SK-N-SH (cell line): Measurements from ENCODE around the gene TAB3. TPM values are rescaled to one million over a fixed set of nuclear protein-coding genes. Genes with fewer than 3 reads are reported as not detected.

ENCODE experiments used
- CTCF ChIA-PET: fragments of 300-600, 350-600 bp; formaldehyde crosslinking; extraction: SDS; loops from one replicate; lab custom pipeline; 2021; lab: Yijun Ruan, JAX
- POLR2A ChIA-PET: fragments of 350-600 bp; sonication (Branson Sonifier 250); formaldehyde crosslinking; extraction: SDS; loops from one replicate; lab custom pipeline; 2020; ENCODE audit warnings: antibody characterized with exemption, inconsistent platforms; lab: Yijun Ruan, JAX
- DNase-seq: peaks from one replicate; pipeline ENCODE4 v3.0.0; 2012
- H2AFZ ChIP-seq: fragments of 200-600 bp; sonication (generic); 2 replicates; pipeline ENCODE4 v1.8.1; 2016; ENCODE audit warnings: antibody characterized with exemption, mild to moderate bottlenecking, low read depth
- H3F3A ChIP-seq: fragments of 200-600 bp; sonication (generic); replicated peaks from 2 replicates; pipeline ENCODE3; 2016; ENCODE audit warnings: antibody characterized with exemption, mild to moderate bottlenecking; ENCODE audit not compliant: insufficient read depth
- H3K27ac ChIP-seq, 2 experiments: fragments of 200-500 bp in 1 of 2; fragments of 200-600 bp in 1 of 2; sonication (Bioruptor generic) in 1 of 2; sonication (generic), shearing (Covaris generic) in 1 of 2; 2 replicates each; pipeline versions ENCODE4 v1.5.1 to v1.6.1; 2014 to 2016; ENCODE audit warnings: low read depth in 2 of 2, inconsistent platforms in 1 of 2, low read length in 1 of 2, mild to moderate bottlenecking in 1 of 2, mixed read lengths in 1 of 2
- H3K27me3 ChIP-seq: fragments of 200-600 bp; sonication (generic), shearing (Covaris generic); 2 replicates; pipeline ENCODE4 v1.6.1; 2016; ENCODE audit warnings: mixed run types; ENCODE audit not compliant: insufficient read depth
- H3K36me3 ChIP-seq, 2 experiments: fragments of 200-500 bp in 1 of 2; fragments of 200-600 bp in 1 of 2; sonication (Bioruptor generic) in 1 of 2; sonication (generic) in 1 of 2; replicated peaks in 1 of 2; 2 replicates each; pipeline versions ENCODE3 to v1.5.1; 2014 to 2016; ENCODE audit warnings: low read length in 1 of 2, mild to moderate bottlenecking in 1 of 2; ENCODE audit not compliant: insufficient read depth in 2 of 2, control insufficient read depth in 1 of 2
- H3K4me1 ChIP-seq, 2 experiments: fragments of 200-500 bp in 1 of 2; fragments of 200-600 bp in 1 of 2; sonication (Bioruptor generic) in 1 of 2; sonication (generic), shearing (Covaris generic) in 1 of 2; 2 replicates each; pipeline versions ENCODE4 v1.5.1 to v1.6.1; 2014 to 2016; ENCODE audit warnings: low read depth in 1 of 2, low read length in 1 of 2, mixed run types in 1 of 2; ENCODE audit not compliant: insufficient read depth in 2 of 2, control insufficient read depth in 1 of 2
- H3K4me2 ChIP-seq: fragments of 200-600 bp; sonication (generic), shearing (Covaris generic); 2 replicates; pipeline ENCODE4 v1.6.1; 2017; ENCODE audit warnings: mixed run types
- H3K4me3 ChIP-seq, 2 experiments: fragments of 200-500 bp in 1 of 2; fragments of 200-600 bp in 1 of 2; sonication (Bioruptor generic) in 1 of 2; sonication (generic), shearing (Covaris generic) in 1 of 2; 2 replicates each; pipeline versions ENCODE4 v1.5.1 to v1.8.1; 2014 to 2016; ENCODE audit warnings: low read depth in 2 of 2, inconsistent platforms in 1 of 2, low read length in 1 of 2, mild to moderate bottlenecking in 1 of 2, mixed read lengths in 1 of 2, moderate library complexity in 1 of 2
- H3K79me2 ChIP-seq: fragments of 200-600 bp; sonication (generic); 2 replicates; pipeline ENCODE4 v1.8.1; 2017; ENCODE audit warnings: mild to moderate bottlenecking; ENCODE audit not compliant: insufficient read depth
- H3K9ac ChIP-seq: fragments of 200-600 bp; sonication (generic); 2 replicates; pipeline ENCODE4 v1.6.1; 2017; ENCODE audit warnings: mixed run types
- H3K9me2 ChIP-seq: fragments of 200-600 bp; sonication (generic); 2 replicates; pipeline ENCODE4 v1.6.1; 2017; ENCODE audit warnings: mixed run types
- H3K9me3 ChIP-seq: fragments of 200-600 bp; sonication (generic); 2 replicates; pipeline ENCODE4 v1.6.1; 2017; ENCODE audit warnings: mixed run types, mild to moderate bottlenecking, moderate library complexity
- H4K20me1 ChIP-seq: fragments of 200-600 bp; sonication (generic); 2 replicates; pipeline ENCODE4 v1.6.1; 2017; ENCODE audit warnings: mild to moderate bottlenecking, mixed run types; ENCODE audit not compliant: insufficient read depth
- ELF1 ChIP-seq: IDR thresholded peaks from 2 replicates; pipeline ENCODE4 v1.4.0; 2012
- EP300 ChIP-seq, 2 experiments: IDR thresholded peaks; 2 replicates each; pipeline versions ENCODE4 v1.4.0 to v1.6.1; 2012; ENCODE audit warnings: borderline replicate concordance in 1 of 2, low read depth in 1 of 2, low read length in 1 of 2
- FOSL2 ChIP-seq: IDR thresholded peaks from 2 replicates; pipeline ENCODE4 v1.4.0; 2012; ENCODE audit warnings: low read depth, mild to moderate bottlenecking, moderate library complexity, borderline replicate concordance
- FOXJ3 ChIP-seq: sonication (generic); formaldehyde crosslinking; IDR thresholded peaks from 2 replicates; pipeline ENCODE4 v1.5.1; 2020; ENCODE audit warnings: mild to moderate bottlenecking, missing genetic modification reagents
- FOXM1 ChIP-seq: IDR thresholded peaks from 2 replicates; pipeline ENCODE4 v1.4.0; 2012; ENCODE audit warnings: low read depth, mild to moderate bottlenecking
- GABPA ChIP-seq: IDR thresholded peaks from 2 replicates; pipeline ENCODE4 v1.4.0; 2012; ENCODE audit warnings: low read depth, mild to moderate bottlenecking
- GATA2 ChIP-seq: sonication (generic); formaldehyde crosslinking; IDR thresholded peaks from 2 replicates; pipeline ENCODE4 v1.5.0; 2020; ENCODE audit warnings: mild to moderate bottlenecking, missing genetic modification reagents
- MEF2A ChIP-seq: IDR thresholded peaks from 2 replicates; pipeline ENCODE4 v1.4.0; 2012; ENCODE audit warnings: low read depth, borderline replicate concordance
- MXI1 ChIP-seq: IDR thresholded peaks from 2 replicates; pipeline ENCODE4 v1.6.1; 2012; ENCODE audit warnings: mild to moderate bottlenecking, low read depth, low read length, improper control_type of control experiment
- NFIC ChIP-seq: IDR thresholded peaks from 2 replicates; pipeline ENCODE4 v1.4.0; 2012; ENCODE audit warnings: borderline replicate concordance
- RFX5 ChIP-seq: IDR thresholded peaks from 2 replicates; pipeline ENCODE4 v1.6.1; 2012; ENCODE audit warnings: mild to moderate bottlenecking, improper control_type of control experiment, low read length
- RXRA ChIP-seq: IDR thresholded peaks from 2 replicates; pipeline ENCODE4 v1.4.0; 2012; ENCODE audit warnings: low read depth, mild to moderate bottlenecking, borderline replicate concordance
- SIN3A ChIP-seq: IDR thresholded peaks from 2 replicates; pipeline ENCODE4 v1.6.1; 2012; ENCODE audit warnings: low read depth, mild to moderate bottlenecking, low read length, moderate library complexity, borderline replicate concordance
- SMC3 ChIP-seq: IDR thresholded peaks from 2 replicates; pipeline ENCODE4 v1.6.1; 2012; ENCODE audit warnings: low read depth, low read length, improper control_type of control experiment
- TCF12 ChIP-seq: IDR thresholded peaks from 2 replicates; pipeline ENCODE4 v1.4.0; 2012
- TEAD4 ChIP-seq: IDR thresholded peaks from 2 replicates; pipeline ENCODE4 v1.4.0; 2012; ENCODE audit warnings: mild to moderate bottlenecking, borderline replicate concordance; ENCODE audit not compliant: insufficient read depth
- YY1 ChIP-seq: IDR thresholded peaks from 2 replicates; pipeline ENCODE4 v1.4.0; 2012; ENCODE audit warnings: low read depth, mild to moderate bottlenecking
- WGBS: methylation state at CpG from one replicate; pipeline ENCODE4 v1.1.6; 2017; ENCODE audit warnings: low lambda C conversion rate; 5-methylcytosine and 5-hydroxymethylcytosine counted together
- polyA plus RNA-seq, 3 experiments: library from polyadenylated mRNA; depleted of rRNA; stranded (reverse); fragments of >200 nt; gene quantifications; 2 replicates each; pipeline ENCODE4 v1.2.3, GENCODE V29; 2012
- TF ChIP-seq, protein P1 (sequence below): IDR thresholded peaks from 2 replicates; pipeline ENCODE4; 2012
- TF ChIP-seq, protein P2 (sequence below): IDR thresholded peaks from 2 replicates; pipeline ENCODE4 v1.4.0; 2012; ENCODE audit warnings: low read depth
- TF ChIP-seq, protein P3 (sequence below): IDR thresholded peaks from 2 replicates; pipeline ENCODE4 v1.4.0; 2012; ENCODE audit warnings: low read depth, borderline replicate concordance
- TF ChIP-seq, protein P4 (sequence below): fragments of 150-350 bp; IDR thresholded peaks from 2 replicates; pipeline ENCODE4 v1.6.1; 2017; ENCODE audit warnings: antibody characterized with exemption, low read length, low read depth, borderline replicate concordance
- TF ChIP-seq, protein P5 (sequence below): IDR thresholded peaks from 2 replicates; pipeline ENCODE4 v1.6.1; 2012; ENCODE audit warnings: mild to moderate bottlenecking, low read depth, low read length, moderate library complexity

TAB3 gene
- polyA plus RNA-seq, 1 of the 3 experiments (the other 2 are of a cell fraction): 9.2 TPM

DNA sequence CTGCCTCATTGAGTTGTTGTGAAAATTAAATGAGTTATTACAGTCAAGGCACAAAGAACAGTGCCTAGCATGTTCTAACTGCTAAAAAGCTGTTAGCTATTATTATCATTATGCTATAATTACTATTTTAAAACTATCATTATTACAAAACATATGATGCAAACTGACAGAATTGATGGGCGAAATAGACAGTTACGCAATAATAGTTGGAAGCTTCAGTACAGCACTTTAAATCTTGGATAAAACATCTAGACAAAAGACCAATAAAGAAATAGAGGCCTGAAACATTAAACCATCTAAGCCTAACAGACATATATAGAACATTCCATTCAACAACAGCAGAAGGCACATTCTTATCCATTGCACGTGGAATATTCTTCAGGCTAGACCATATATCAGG lies 73.0 kb downstream of the TAB3 start:
- CTCF ChIA-PET: no interaction called here

DNA sequence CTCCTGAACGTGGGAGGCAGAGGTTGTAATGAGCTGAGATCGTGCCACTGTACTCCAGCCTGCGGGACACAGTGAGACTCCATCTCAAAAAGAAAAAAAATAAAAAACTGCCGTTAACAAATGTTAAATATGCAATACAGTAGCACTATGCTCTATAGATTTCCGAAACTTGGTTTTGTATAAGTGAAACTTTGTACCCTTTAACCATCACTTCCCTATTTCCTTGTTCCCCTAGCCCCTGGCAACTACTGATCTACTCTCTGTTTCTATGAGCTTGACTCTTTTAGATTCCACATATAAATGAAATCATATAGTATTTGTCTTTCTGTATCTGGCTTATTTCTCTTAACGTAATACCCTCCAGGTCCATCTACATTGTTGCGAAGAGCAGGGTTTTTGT lies 74.1 kb downstream of the TAB3 start:
- Histone ChIP-seq H4K20me1 (no peaks in the 10 kb centered on the region), H2AFZ (no peak overlapping the region), H3K9me3 (no peaks in the 10 kb centered on the region), H3K36me3 (no peaks in the 10 kb centered on the region), H3K9ac (no peak overlapping the region), H3K9me2 (no peaks in the 10 kb centered on the region), H3K4me2 (no peak overlapping the region), H3K4me3 (no peak overlapping the region), H3K27me3 (no peaks in the 10 kb centered on the region), H3K27ac (no peak overlapping the region), H3K4me1 (no peaks in the 10 kb centered on the region), H3K79me2 (no peaks in the 10 kb centered on the region), H3F3A (no peaks in the 10 kb centered on the region)
- TF ChIP-seq TCF12 (no peak), EP300 (IDR thresholded peaks at IDR 0.05; ENCODE audit: borderline replicate concordance in 1 of 2, low read depth in 1 of 2, low read length in 1 of 2) (no peak), ELF1 (no peak), YY1 (no peak), SMC3 (no peak), FOXJ3 (CRISPR knock-in tag) (no peak), GATA2 (CRISPR knock-in tag) (no peak), MXI1 (no peak), NFIC (no peak)
- TF ChIP-seq, protein P1, sequence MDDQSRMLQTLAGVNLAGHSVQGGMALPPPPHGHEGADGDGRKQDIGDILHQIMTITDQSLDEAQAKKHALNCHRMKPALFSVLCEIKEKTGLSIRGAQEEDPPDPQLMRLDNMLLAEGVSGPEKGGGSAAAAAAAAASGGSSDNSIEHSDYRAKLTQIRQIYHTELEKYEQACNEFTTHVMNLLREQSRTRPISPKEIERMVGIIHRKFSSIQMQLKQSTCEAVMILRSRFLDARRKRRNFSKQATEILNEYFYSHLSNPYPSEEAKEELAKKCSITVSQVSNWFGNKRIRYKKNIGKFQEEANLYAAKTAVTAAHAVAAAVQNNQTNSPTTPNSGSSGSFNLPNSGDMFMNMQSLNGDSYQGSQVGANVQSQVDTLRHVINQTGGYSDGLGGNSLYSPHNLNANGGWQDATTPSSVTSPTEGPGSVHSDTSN: no peak
- TF ChIP-seq, protein P2, sequence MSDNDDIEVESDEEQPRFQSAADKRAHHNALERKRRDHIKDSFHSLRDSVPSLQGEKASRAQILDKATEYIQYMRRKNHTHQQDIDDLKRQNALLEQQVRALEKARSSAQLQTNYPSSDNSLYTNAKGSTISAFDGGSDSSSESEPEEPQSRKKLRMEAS: no peak
- TF ChIP-seq, protein P3, sequence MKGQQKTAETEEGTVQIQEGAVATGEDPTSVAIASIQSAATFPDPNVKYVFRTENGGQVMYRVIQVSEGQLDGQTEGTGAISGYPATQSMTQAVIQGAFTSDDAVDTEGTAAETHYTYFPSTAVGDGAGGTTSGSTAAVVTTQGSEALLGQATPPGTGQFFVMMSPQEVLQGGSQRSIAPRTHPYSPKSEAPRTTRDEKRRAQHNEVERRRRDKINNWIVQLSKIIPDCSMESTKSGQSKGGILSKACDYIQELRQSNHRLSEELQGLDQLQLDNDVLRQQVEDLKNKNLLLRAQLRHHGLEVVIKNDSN: no peak
- 38% methylated on average over 7 of the region's 7 CpGs for WGBS
- ChIA-PET CTCF (no interaction called here), POLR2A (interaction anchor here (0.6 kb wide), 1 partner anchor 53 kb away, joined by 3 read pairs; no protein-coding TSS in a partner anchor)
- no peak for DNase-seq

More for the DNA sequence above, 73.0 kb downstream of the TAB3 start:
- no peak overlapping the region for H3K4me2 ChIP-seq
- H3K36me3 ChIP-seq: no peaks in the 10 kb centered on the region
- H2AFZ ChIP-seq: no peak overlapping the region
- WGBS: 38% methylated on average over 3 of the region's 3 CpGs
- no peaks in the 10 kb centered on the region for H3K27me3 ChIP-seq
- no peaks in the 10 kb centered on the region for H3K4me1 ChIP-seq
- DNase-seq: no peak
- no peak overlapping the region for H3K9ac ChIP-seq
- no peaks in the 10 kb centered on the region for H4K20me1 ChIP-seq
- H3K79me2 ChIP-seq: no peaks in the 10 kb centered on the region
- no peak overlapping the region for H3K27ac ChIP-seq
- H3K9me2 ChIP-seq: no peaks in the 10 kb centered on the region
- H3K9me3 ChIP-seq: no peaks in the 10 kb centered on the region
- TF ChIP-seq RXRA (no peak), FOSL2 (no peak), RFX5 (no peak), SIN3A (no peak), MEF2A (no peak), FOXM1 (no peak), SMC3 (no peak), GABPA (no peak), TEAD4 (no peak)
- TF ChIP-seq, protein P2: no peak
- TF ChIP-seq, protein P4, sequence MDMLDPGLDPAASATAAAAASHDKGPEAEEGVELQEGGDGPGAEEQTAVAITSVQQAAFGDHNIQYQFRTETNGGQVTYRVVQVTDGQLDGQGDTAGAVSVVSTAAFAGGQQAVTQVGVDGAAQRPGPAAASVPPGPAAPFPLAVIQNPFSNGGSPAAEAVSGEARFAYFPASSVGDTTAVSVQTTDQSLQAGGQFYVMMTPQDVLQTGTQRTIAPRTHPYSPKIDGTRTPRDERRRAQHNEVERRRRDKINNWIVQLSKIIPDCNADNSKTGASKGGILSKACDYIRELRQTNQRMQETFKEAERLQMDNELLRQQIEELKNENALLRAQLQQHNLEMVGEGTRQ: no peak
- TF ChIP-seq, protein P5, sequence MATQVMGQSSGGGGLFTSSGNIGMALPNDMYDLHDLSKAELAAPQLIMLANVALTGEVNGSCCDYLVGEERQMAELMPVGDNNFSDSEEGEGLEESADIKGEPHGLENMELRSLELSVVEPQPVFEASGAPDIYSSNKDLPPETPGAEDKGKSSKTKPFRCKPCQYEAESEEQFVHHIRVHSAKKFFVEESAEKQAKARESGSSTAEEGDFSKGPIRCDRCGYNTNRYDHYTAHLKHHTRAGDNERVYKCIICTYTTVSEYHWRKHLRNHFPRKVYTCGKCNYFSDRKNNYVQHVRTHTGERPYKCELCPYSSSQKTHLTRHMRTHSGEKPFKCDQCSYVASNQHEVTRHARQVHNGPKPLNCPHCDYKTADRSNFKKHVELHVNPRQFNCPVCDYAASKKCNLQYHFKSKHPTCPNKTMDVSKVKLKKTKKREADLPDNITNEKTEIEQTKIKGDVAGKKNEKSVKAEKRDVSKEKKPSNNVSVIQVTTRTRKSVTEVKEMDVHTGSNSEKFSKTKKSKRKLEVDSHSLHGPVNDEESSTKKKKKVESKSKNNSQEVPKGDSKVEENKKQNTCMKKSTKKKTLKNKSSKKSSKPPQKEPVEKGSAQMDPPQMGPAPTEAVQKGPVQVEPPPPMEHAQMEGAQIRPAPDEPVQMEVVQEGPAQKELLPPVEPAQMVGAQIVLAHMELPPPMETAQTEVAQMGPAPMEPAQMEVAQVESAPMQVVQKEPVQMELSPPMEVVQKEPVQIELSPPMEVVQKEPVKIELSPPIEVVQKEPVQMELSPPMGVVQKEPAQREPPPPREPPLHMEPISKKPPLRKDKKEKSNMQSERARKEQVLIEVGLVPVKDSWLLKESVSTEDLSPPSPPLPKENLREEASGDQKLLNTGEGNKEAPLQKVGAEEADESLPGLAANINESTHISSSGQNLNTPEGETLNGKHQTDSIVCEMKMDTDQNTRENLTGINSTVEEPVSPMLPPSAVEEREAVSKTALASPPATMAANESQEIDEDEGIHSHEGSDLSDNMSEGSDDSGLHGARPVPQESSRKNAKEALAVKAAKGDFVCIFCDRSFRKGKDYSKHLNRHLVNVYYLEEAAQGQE: no peak
- no peak overlapping the region for H3K4me3 ChIP-seq
- POLR2A ChIA-PET: no interaction called here
- no peaks in the 10 kb centered on the region for H3F3A ChIP-seq
